Neural cell (in vitro differentiated cells): ENCODE results near the gene ATP9B.

Source experiments
- TAF1 ChIP-seq: IDR thresholded peaks from 2 replicates; pipeline ENCODE4 v1.6.1; 2012; ENCODE audit warnings: low read depth
- TF ChIP-seq, protein P1 (sequence below): fragments of 450-650 bp; IDR thresholded peaks from 2 replicates; pipeline ENCODE4 v1.5.1; 2014; ENCODE audit warnings: antibody characterized with exemption, mild to moderate bottlenecking, moderate library complexity; ENCODE audit not compliant: poor library complexity, severe bottlenecking

DNA sequence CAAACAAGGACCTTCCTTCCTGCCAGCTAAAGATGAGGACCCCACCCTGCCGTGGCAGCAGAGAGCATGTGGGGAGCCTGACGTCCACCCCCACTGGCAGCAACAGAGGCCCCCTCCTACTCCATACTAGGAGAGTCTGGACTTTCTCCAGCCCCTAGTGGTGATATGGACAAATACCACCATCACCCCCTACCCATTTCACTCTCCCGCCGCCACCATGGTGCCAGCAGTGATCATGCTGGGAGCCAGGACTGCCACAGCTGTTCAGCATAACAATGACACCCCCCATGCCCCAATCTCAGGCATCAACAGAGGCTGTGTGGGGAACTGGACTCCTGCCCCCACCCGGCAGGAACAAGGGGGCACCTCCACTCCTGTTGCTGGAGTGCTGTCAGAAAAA lies 42.7 kb upstream of the ATP9B start:
- TF ChIP-seq, protein P1, sequence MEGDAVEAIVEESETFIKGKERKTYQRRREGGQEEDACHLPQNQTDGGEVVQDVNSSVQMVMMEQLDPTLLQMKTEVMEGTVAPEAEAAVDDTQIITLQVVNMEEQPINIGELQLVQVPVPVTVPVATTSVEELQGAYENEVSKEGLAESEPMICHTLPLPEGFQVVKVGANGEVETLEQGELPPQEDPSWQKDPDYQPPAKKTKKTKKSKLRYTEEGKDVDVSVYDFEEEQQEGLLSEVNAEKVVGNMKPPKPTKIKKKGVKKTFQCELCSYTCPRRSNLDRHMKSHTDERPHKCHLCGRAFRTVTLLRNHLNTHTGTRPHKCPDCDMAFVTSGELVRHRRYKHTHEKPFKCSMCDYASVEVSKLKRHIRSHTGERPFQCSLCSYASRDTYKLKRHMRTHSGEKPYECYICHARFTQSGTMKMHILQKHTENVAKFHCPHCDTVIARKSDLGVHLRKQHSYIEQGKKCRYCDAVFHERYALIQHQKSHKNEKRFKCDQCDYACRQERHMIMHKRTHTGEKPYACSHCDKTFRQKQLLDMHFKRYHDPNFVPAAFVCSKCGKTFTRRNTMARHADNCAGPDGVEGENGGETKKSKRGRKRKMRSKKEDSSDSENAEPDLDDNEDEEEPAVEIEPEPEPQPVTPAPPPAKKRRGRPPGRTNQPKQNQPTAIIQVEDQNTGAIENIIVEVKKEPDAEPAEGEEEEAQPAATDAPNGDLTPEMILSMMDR: no peak
- TF ChIP-seq TAF1: no peak
